Measurements from ENCODE around the gene PNLIPRP1. TPM values are rescaled to one million over a fixed set of nuclear protein-coding genes. Genes with fewer than 3 reads are reported as not detected.

The PNLIPRP1 gene
- not detected in 2 replicates for total RNA-seq (2022)
- Bru-seq, nascent RNA, result not detected
- not detected for BruChase-seq, experiment 1, labeled RNA remaining after a 6-hour chase
- BruChase-seq, experiment 2, labeled RNA remaining after a 2-hour chase, result not detected
- long read RNA-seq, result 0 reads

DNA sequence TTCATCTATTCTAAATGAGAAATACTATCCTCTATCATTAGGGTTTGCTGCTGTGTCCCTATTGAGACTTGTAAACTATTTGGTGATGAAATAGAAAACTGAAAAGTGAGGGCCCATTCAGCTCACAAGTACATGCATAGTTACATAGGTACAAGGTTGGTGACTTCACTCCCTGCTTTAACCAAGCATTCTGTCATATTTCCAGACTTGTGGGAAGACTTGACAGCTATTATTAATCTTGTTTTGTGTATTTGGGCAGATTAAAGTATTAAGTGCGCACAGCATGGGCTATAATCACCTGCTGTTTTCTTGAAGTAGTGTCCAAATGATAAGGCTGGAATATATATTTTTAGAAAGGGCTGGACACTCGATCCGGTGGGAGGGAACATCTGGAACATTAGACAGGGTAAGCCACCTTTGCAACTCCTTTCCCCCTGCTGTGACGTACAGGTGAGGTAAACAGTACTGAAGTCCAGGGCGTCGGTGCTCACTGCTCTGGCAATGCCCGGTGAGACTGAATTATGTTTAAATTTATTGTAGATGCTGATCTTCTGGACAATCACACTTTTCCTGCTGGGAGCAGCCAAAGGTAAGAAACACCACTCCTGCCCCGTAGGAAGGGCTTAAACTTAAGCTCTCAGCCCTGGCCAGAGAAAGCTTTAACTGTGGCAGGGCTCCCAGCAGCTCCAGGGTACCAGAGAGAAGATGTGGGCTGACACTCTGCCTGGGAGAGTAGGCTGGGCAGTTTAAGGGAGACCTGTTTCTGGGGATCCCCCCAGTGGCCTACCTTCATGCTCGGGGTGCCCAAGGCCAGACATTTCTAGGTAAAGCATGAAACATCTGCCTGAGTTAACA is at the start of gene PNLIPRP1:
Gene PNLIPRP1 (plus strand): TSS at position 370 of the 855 bp plus-strand sequence. CDS start 171 bp downstream, at position 541.
- Mint-ChIP-seq H3K9me3 (ENCODE audit: low read depth, unreplicated experiment) (peaks cover 3% of the 10 kb centered on the region), H3K4me3 (ENCODE audit: low read depth, unreplicated experiment) (no peak within 1 kb of the TSS), H3K27me3 (ENCODE audit: unreplicated experiment) (no peaks in the 10 kb centered on the region), H3K36me3 (ENCODE audit: insufficient read depth, unreplicated experiment) (no peaks in the 10 kb centered on the region), H3K27ac (ENCODE audit: unreplicated experiment) (no peak within 1 kb of the TSS), H3K4me1 (ENCODE audit: low read depth, unreplicated experiment) (no peaks in the 10 kb centered on the region)
- TF ChIP-seq, protein P1, sequence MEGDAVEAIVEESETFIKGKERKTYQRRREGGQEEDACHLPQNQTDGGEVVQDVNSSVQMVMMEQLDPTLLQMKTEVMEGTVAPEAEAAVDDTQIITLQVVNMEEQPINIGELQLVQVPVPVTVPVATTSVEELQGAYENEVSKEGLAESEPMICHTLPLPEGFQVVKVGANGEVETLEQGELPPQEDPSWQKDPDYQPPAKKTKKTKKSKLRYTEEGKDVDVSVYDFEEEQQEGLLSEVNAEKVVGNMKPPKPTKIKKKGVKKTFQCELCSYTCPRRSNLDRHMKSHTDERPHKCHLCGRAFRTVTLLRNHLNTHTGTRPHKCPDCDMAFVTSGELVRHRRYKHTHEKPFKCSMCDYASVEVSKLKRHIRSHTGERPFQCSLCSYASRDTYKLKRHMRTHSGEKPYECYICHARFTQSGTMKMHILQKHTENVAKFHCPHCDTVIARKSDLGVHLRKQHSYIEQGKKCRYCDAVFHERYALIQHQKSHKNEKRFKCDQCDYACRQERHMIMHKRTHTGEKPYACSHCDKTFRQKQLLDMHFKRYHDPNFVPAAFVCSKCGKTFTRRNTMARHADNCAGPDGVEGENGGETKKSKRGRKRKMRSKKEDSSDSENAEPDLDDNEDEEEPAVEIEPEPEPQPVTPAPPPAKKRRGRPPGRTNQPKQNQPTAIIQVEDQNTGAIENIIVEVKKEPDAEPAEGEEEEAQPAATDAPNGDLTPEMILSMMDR (IDR thresholded peaks at IDR 0.05; ENCODE audit: unreplicated experiment), result no peak
- CTCF ChIA-PET, result no interaction called here
- intact Hi-C loops (cut with micrococcal nuclease; ENCODE audit: unreplicated experiment), result no loop called here
- no TSS peak for BruUV-seq (replicated peaks)
- no peak for DNase-seq

- no peak overlapping the region for H3K27ac Mint-ChIP-seq (ENCODE audit: unreplicated experiment)
- H3K36me3 Mint-ChIP-seq (ENCODE audit: insufficient read depth, unreplicated experiment), result no peaks in the 10 kb centered on the region
- H3K9me3 Mint-ChIP-seq (ENCODE audit: low read depth, unreplicated experiment), result peaks cover 11% of the 10 kb centered on the region
- H3K27me3 Mint-ChIP-seq (ENCODE audit: unreplicated experiment), result peaks cover 12% of the 10 kb centered on the region
- DNase-seq, result no peak
- BruUV-seq (replicated peaks), result no TSS peak
- intact Hi-C loops (cut with micrococcal nuclease; ENCODE audit: unreplicated experiment), result no loop called here
- H3K4me3 Mint-ChIP-seq (ENCODE audit: low read depth, unreplicated experiment), result no peak overlapping the region
- TF ChIP-seq, protein P1 (IDR thresholded peaks at IDR 0.05; ENCODE audit: unreplicated experiment), result no peak
- no peaks in the 10 kb centered on the region for H3K4me1 Mint-ChIP-seq (ENCODE audit: low read depth, unreplicated experiment)
- CTCF ChIA-PET, result no interaction called here
Observed at GRCh38 chr10:116542007-116542677, 48.6 kb upstream of the PNLIPRP1 start.

DNA sequence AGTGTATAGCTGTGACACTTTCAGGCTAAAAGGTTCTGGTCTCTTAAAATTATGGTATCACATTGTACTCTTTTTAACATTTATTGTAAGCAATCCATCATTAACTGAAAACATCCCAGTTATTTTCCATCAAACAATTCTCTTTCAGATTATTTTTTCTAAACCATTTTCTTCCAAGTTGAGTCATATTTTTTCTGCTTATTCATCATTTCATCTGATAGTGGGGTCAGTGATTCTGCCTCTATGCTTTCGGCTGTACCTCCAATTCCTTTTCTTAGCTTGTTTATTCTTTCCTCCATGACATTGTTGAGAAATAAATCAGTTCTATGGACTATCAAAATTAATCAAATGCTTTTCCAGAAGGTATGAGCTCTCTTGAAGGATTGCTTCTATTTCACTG is 45.6 kb upstream of the PNLIPRP1 start:
- Mint-ChIP-seq H3K36me3 (ENCODE audit: insufficient read depth, unreplicated experiment) (no peaks in the 10 kb centered on the region), H3K4me1 (ENCODE audit: low read depth, unreplicated experiment) (no peaks in the 10 kb centered on the region), H3K9me3 (ENCODE audit: low read depth, unreplicated experiment) (peaks cover 4% of the 10 kb centered on the region), H3K27me3 (ENCODE audit: unreplicated experiment) (peaks cover 17% of the 10 kb centered on the region), H3K27ac (ENCODE audit: unreplicated experiment) (no peak overlapping the region), H3K4me3 (ENCODE audit: low read depth, unreplicated experiment) (no peak overlapping the region)
- no peak for DNase-seq
- intact Hi-C loops (cut with micrococcal nuclease; ENCODE audit: unreplicated experiment), result no loop called here
- no TSS peak for BruUV-seq (replicated peaks)
- CTCF ChIA-PET, result no interaction called here
- TF ChIP-seq, protein P1 (IDR thresholded peaks at IDR 0.05; ENCODE audit: unreplicated experiment), result no peak

GRCh38 chr10:116545756-116546155 is 45.0 kb upstream of the PNLIPRP1 start, which contains the start of gene PNLIP:
Gene PNLIP (plus strand): TSS chr10:116545931. CDS start chr10:116546093, 162 bp downstream.
- intact Hi-C loops (cut with micrococcal nuclease; ENCODE audit: unreplicated experiment), result no loop called here
- Mint-ChIP-seq H3K4me3 (ENCODE audit: low read depth, unreplicated experiment) (no peak within 1 kb of the TSS), H3K27ac (ENCODE audit: unreplicated experiment) (no peak within 1 kb of the TSS), H3K27me3 (ENCODE audit: unreplicated experiment) (peaks cover 17% of the 10 kb centered on the region), H3K4me1 (ENCODE audit: low read depth, unreplicated experiment) (no peaks in the 10 kb centered on the region), H3K36me3 (ENCODE audit: insufficient read depth, unreplicated experiment) (no peaks in the 10 kb centered on the region), H3K9me3 (ENCODE audit: low read depth, unreplicated experiment) (peaks cover under 1% of the 10 kb centered on the region)
- TF ChIP-seq, protein P1 (IDR thresholded peaks at IDR 0.05; ENCODE audit: unreplicated experiment), result no peak
- BruUV-seq (replicated peaks), result no TSS peak
- CTCF ChIA-PET, result no interaction called here
- DNase-seq, result no peak

Data from Calu3 (cell line).